ENCODE measurements around the gene MED13L. TPM values are rescaled to one million over a fixed set of nuclear protein-coding genes. Genes with fewer than 3 reads are reported as not detected.

Gene MED13L
- total and polyA plus RNA-seq, 2 donors (not counting 3 experiments of a cell fraction or from before 2014, with no cell fraction given): 27.4 to 93.6 TPM

GRCh38 chr12:116050275-116050674 is 227.2 kb downstream of the MED13L start:
- ChIA-PET CTCF (no interaction called here), POLR2A (no interaction called here)
- dilution Hi-C loops (cut with MboI; ENCODE audit: extremely low pct_ligation_motif_present, low sequenced_read_pairs) (no loop called here), intact Hi-C loops (cut with micrococcal nuclease) (no loop called here)
- peaks cover 21% of the 10 kb centered on the region for H3K79me2 ChIP-seq (ENCODE audit: control insufficient read depth, insufficient read depth, low read length)
- no peak overlapping the region for H3K27ac ChIP-seq (ENCODE audit: insufficient read depth, low read depth, low read length)
- peaks cover 8% of the 10 kb centered on the region for H4K20me1 ChIP-seq (replicated peaks; ENCODE audit: control insufficient read depth, extremely low read depth, insufficient read depth, low read length)
- H2AFZ ChIP-seq (ENCODE audit: low read depth, low read length): no peak overlapping the region
- H3K9me3 ChIP-seq (replicated peaks; ENCODE audit: control insufficient read depth, insufficient read depth, low read length): no peaks in the 10 kb centered on the region
- H3K9me1 ChIP-seq (replicated peaks; ENCODE audit: control insufficient read depth, extremely low read depth, insufficient read depth, low read length): no peaks in the 10 kb centered on the region
- no peak overlapping the region for H3K4me2 ChIP-seq (ENCODE audit: insufficient read depth, low read length)
- DNase-seq (ENCODE audit: low read depth, low spot score) (no peak), FAIRE-seq (no peak)
- no peaks in the 10 kb centered on the region for H3K27me3 ChIP-seq (ENCODE audit: control insufficient read depth in 2 of 2, insufficient read depth in 2 of 2, low read length in 2 of 2)
- H3K9ac ChIP-seq (replicated peaks; ENCODE audit: extremely low read depth, insufficient read depth, low read length): no peak overlapping the region
- peaks cover 2% of the 10 kb centered on the region for H3K4me1 ChIP-seq (ENCODE audit: control insufficient read depth, extremely low read depth, insufficient read depth, low read length)
- TF ChIP-seq CTCF (IDR thresholded peaks at IDR 0.05; ENCODE audit: extremely low read depth in 1 of 2, insufficient read depth in 1 of 2, low read depth in 1 of 2, low read length in 2 of 2) (no peak), EZH2 (IDR thresholded peaks at IDR 0.05; ENCODE audit: borderline replicate concordance, low read depth, low read length, severe bottlenecking) (no peak), GATA2 (IDR thresholded peaks at IDR 0.05; ENCODE audit: insufficient read depth, insufficient read length, low read depth, low read length) (no peak), FOS (IDR thresholded peaks at IDR 0.05; ENCODE audit: borderline replicate concordance, insufficient read depth, low read length) (no peak), MYC (IDR thresholded peaks at IDR 0.05; ENCODE audit: low read depth, low read length) (no peak), POLR2A (IDR thresholded peaks at IDR 0.05; ENCODE audit: low read depth, low read length) (no peak), POLR2AphosphoS5 (IDR thresholded peaks at IDR 0.05; ENCODE audit: insufficient read depth, low read depth, low read length) (no peak), JUN (IDR thresholded peaks at IDR 0.05; ENCODE audit: borderline replicate concordance, insufficient read depth, insufficient read length, low read depth) (no peak), MAX (IDR thresholded peaks at IDR 0.05; ENCODE audit: insufficient read depth, insufficient read length) (no peak)
- no TSS peak for BruUV-seq (replicated peaks)
- H3K36me3 ChIP-seq (ENCODE audit: control insufficient read depth in 2 of 2, extremely low read depth in 1 of 2, insufficient read depth in 2 of 2, low read length in 2 of 2): no peaks in the 10 kb centered on the region
- no peak overlapping the region for H3K4me3 ChIP-seq (replicated peaks in 1 of 3; ENCODE audit: insufficient read depth in 1 of 3, low read depth in 1 of 3, low read length in 3 of 3)
